GM19324 (cell line): ENCODE results near the gene E2F4.

Source experiments
- ATAC-seq: cut with Tn5 transposase; IDR thresholded peaks from one replicate; pipeline ENCODE4 v1.9.1; 2021; ENCODE audit warnings: mild to moderate bottlenecking, moderate library complexity; ENCODE audit not compliant: unreplicated experiment, low FRiP score

Gene E2F4

DNA sequence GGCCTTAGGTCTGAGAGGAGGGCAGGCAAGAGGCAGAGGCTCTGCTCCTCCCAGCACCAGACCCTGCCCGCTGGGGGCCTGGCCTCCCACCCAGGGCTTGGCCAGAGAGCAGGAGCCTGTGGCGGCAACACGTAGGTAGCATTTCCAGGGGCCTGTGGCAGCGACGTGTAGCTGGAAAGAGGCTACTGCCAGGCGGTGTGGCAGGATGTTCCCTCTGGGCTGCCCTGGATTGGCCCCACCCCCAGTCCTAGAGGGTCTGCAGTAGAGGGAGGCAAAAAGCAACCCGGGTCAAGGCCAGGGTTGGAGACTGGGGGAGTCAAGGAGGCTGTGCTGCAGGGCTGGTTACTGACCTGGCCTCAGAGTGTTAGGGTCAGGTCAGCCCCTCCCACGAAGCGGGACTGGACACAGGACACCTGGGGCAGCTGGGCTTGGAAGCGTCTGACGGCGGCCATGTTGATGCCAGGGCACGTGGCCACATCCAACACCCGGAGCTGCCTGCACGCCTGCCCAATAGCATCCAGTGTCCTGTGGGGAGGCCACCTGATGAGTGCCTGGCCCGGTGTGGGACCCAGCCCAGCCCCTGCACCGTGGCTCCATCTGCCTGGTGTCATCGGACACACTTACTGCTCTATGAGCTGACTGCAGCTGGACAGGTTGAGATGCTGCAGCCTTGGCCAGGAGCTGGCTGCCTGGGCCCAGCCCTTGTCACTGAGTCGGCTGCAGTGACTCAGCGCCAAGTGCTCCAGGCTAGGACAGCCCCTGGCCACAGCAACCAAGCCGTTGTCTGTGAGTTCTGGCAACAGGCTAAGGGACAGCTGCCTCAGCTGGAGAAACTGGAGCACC is 15.5 kb downstream of the E2F4 start:
- no peak for ATAC-seq

DNA sequence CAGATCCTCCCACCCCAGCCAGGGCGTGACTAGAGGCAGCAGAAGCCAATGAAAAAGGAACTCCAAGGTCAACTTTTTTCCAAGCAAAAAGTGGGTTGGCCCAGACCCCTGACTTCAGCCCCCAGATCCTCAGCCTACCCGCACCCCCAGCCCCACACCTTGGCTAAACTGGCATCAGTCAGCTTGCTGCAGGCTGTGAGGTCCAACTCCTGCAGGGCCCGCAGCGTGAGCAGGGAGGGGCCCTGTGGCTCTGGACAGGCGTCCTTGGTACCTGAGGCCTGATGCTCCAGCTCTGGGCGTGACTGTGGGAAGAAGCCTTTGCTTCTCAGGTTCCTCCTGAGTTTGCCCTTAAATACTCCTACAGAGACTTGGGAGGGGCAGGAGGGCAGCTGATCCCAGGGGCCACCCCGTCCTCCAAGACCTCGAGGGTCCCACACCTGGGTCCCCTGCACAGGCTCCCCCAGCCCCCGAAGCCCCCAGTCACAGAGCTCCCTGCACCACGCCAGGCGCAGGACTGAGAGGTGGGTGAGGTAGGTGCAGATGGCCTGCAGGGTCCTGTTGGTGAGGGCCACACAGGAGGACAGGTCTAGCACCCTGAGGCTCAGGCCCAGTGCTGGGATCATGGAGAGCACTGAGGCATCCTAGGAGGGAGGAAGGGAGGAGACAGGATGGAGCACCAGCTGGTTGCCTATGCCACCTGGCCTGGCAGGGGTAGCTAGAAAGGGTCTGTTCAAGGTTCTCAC is 16.4 kb downstream of the E2F4 start:
- ATAC-seq = no peak

DNA sequence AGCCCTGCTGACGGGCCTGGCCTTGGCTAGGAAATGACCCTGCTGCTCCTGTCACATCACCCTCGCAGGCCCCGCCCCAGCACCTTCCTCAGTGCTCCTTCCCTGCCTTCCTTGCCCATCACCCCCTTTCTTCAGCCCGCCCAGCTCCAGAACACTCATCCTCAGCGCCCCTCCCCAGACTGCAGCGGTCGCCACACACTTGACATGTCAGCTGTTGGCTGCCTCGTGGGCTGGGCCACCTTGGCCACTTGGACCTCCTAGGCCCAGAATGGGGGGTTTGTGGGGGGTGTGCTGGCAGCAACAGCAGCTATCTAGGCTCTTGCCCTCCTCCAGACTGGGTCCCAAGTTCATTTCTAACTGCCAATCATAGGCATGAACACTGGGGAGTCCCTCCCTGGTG is 17.6 kb downstream of the E2F4 start:
- ATAC-seq = no peak

DNA sequence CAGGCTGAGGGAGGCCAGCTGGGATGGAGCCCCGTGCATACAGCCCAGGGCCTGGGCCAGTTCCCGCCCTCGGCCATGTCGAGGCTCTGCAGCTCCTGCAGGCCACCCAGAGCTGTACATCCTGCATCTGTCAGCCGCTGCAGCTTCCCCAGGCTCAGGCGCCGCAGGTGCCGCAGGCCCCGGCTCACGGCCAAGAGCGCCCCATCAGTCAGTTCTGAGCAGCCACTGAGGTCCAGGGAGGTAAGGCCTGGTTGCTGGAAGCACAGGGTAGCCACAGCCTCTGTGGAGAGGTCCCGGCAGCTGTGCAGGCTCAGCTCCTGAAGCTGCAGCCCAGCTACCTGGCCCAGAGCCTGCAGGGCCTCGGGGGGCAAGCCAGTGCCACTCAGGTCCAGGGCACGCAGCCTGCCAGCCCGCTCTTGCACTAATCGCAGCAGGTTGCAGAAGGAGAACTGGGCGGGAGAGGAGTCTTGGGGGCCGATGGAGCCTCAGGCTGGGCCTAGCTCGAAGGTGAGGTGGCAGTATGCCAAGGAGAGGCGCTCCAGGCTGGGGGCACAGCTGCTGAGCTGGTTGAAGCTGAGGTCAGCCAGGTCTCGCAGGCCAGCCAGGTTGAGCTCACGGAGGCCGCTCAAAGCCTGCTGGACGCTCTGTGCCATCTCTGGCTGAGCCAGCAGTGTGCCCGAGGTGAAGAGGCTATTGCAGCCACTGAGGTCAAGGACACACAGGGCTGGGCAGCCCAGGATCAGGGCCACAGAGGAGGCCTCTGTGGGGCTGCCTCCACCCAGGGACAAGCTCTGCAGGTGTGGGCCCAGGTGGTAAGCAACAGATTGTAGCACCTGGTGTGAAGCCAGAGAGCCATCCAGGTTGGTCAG is 18.3 kb downstream of the E2F4 start:
- no peak for ATAC-seq

DNA sequence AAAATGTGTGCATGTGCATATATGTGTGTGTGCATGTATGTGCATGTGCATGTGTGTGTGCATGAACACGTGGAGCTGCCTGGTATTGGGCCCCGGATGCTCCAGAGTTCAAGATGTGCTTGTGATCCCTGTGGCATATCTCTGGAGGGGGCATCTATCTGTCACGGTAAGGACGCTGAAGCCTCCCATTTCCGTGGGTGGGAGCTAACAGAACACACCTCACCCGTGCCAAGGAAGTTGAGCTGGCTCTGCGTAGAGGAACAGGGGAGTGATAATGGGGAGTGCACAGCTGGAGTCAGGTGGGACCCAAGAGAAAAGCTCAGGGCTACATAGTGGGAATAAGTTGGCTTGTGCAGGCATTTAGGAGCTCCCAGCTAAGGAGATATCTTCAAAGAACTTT is 19.7 kb downstream of the E2F4 start:
- ATAC-seq = no peak

DNA sequence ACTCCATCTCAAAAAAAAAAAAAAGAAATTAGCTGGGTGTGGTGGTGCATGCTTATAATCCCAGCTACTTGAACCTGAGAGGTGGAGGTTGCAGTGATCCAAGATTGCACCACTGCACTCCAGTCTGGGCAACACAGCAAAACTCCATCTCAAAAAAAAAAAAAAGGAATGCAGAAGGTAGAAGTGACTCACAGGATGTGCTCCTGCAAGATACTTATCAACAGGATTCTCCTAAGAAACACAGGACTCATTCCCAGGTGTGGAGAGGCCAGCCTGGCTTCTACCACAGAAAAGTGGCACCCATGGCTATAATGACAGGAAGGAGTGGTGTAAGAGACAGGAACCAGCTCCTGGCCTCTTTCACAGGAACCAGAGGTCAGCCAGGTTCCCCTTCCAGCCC is 20.8 kb downstream of the E2F4 start:
- ATAC-seq = no peak

DNA sequence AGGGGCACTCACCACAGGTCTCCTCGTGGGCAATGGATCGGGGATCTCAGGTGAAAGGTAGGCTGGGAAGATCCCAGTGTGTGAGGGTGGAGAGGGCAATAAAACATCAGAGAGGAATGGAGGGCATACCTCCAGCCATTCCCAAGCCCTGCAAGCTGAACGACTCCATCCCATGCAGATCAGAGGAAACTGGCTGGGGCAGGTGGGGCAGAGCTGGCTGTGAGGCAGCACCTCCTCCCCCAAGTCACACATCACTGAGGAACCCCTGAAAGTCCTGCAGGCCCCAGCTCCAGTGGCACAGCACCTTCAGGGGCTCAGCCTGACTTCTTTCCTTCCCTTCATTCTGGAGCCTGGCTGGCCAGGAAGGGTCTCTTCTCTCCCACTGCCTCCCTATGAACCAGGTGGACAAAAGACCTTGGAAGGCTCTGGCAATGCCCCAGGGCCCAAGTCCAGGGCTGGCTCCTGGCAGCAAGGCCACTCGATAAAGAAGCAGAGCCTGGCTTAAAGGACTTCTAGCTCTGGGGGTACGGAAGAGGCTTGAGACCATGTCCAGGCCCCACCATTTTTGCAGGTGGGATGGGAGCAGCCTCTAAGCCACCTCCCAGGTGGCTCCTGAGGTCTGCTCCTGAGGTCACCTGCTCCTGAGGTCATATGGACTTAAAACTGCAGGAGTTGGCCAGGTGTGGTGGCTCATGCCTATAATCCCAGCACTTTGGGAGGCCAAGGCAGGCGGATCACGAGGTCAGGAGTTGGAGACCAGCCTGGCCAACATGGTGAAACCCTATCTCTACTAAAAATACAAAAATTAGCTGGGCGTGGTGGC is 21.5 kb downstream of the E2F4 start:
- no peak for ATAC-seq

DNA sequence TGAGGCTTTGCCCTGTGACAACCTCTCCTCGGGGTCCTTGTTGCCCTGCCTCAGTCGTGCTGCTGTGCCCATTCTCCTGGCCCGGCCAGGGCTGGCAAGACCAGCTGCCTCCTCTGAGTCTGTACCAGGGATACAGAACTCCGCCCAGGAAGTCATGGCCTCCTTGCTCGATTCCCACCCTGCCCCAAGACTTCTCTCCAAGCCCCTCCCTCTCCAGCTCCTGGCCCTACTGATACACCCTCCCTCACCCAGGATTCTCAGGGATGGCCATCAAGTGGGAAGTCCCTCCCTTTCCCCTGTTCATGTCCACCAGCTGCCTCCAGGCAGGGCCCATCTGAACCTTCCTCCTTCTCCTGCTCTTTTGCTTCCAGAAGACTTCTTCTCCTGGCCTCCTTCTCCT is 23.8 kb downstream of the E2F4 start:
- ATAC-seq = no peak

DNA sequence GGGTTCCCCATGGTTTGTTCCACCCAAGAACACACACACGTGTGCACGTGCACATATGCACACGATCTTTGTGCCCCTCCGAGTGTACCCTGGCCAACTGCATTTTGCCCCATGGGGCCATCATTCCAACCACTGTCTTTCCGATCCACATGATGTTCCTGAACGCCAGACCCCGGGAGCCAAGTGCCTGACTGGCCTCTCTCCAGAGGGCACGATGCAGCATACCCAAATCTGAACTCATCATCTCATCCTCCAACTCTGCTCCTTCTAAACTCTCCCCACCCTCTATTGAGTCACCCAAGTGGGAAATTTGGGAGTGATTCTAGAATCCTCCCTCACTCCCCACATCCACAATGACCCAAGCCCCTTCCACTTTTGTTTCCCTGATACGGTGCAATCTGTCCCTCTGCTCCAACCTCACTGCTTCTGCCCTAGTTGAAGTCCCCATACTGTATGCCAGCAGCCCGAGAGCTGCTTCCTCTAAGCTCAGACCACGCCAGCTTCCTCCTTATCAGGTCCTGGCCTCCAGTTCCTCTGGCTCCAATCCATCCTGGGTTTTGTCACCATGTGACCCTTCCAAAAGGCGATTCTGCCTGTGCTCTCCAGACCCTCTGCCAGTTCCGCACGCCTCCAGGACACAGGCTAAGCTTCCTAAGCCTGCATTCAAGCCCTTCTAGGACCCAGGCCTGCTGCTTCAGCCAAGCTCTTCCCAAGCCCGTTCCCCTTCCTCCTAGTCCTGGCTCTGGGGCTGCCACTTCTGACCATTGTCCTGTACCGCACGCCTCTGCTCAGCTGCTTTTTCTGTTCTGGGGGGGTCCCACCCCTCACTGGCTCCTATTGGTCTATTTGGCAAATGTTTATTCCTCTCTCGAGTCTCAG is 24.9 kb downstream of the E2F4 start:
- no peak for ATAC-seq

DNA sequence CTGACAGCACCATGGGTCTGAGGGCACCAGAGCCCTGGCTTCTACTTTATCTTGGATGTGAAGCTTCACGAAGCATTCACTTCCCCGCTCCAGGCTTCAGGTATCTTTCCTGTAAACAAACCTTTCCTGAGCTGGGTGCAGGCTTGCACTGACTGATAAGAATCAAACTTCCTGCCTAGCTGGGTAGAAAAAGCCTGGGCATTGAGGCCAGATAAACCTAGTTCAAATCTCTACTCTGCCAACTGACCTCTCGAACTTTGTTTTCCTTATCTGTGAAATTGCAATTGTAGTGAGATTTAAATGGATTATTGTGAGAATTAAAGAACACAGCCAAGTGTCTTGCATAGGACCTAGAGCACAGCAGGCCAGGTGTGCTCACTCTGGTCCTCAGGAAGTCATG is 32.0 kb downstream of the E2F4 start:
- ATAC-seq = no peak

DNA sequence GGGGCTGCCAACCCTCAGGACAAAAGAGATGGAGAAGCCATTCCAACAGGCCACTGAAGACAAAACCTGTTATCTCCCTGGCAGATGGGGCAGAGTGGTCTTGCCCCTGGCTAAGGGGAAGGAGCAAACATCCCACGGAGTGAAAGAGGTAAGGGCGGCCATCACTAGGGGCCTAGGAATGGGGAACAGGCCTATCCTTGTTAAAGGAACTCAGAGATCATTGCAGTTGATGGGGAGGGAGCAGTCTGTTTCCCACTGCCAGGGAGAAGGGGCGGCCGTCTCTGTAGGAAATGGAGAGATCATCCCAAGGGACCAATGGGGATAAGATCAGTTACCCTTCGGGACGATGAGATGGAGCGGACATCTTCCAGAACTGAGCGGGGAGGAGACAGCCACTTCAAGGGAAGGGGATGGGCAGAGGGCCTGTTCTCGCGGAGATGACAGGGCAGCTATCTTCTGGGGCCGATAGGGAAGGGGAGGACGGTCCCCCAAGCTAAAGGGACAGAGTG is 34.4 kb downstream of the E2F4 start:
- ATAC-seq = no peak

DNA sequence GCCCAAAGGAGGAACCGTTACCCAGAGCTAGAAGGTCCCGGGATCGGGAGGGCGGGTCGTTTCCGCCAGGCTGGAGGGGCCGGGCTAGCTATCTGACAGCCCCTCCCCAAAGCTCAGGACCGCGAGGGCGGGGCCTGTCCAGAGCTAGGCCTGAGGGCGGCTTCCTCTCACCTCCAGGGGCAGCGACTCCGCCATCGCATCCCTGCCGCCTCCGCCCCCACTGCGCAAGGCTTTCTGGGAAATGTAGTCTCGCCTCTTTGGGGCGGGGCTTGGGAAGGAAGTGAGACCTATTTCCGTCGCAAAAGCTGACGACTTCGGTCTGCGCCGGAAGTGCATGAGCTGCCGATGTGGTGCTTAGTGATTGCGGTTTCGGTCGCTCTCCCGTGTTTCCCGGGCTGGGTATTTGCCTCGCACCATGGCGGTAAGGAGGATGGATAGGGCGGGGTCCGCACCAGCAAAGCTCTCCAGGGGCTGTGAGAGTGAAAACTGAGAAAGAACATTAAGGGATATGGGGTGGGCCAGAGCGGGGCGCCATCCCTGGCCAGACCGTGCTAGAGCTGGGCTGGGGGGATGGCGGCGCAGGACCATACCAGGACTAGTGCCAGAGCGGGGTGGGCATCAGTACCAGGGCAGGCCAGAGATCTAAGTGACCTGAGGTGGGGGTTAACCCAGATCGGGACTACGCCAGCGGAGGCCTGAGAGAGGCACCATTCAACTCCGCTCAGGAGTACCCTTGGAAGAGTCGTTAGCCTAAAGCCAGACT is 35.0 kb downstream of the E2F4 start, which contains the start of gene TMEM208:
Gene TMEM208, plus strand, starts transcription at position 327 of the 763 bp plus-strand sequence. Its CDS starts 89 bp downstream, at position 416.
- ATAC-seq = peak; percentile 94

DNA sequence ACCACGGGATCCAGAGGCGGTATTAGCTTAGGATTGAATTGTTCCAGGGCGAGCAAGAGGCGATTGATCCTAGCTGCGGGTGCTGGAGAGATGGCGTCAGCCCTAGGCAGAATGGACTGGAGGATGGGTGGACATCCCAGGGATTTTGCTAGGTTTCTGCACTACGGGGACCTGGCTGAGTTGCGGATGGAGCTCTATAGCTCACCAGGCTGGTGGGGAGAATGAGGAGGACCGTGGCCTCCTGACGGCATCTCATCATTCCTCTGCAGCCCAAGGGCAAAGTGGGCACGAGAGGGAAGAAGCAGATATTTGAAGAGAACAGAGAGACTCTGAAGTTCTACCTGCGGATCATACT is 35.6 kb downstream of the E2F4 start:
- ATAC-seq = no peak

DNA sequence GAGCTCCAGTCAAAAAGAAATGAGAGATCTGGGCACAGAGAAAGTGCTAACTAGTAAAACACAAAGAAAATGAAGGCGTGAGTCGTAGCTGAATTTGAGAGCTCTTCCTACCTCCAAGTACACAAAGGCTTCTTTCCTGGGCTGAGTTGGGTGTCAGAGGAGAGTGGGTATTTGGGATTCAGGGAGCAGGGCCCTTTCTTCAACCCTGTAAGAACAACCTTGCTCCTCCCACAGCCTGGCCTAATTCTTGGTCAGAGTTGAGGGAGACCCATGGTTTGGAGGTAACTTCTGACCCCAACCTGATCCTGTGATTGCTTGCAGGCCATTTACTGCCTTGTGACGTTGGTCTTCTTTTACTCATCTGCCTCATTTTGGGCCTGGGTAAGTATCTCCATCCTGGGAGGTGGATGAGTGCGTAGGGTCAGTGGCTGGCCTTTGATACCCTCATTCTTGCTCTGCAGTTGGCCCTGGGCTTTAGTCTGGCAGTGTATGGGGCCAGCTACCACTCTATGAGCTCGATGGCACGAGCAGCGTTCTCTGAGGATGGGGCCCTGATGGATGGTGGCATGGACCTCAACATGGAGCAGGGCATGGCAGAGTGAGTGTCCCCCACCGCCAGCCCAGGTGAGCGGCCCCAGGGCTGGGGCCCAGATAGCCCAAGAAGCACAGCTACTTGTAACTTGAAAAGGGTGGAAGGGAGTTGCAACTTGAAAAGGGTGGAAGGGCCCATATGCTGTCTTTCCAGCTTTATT is 36.3 kb downstream of the E2F4 start:
- ATAC-seq = no peak

DNA sequence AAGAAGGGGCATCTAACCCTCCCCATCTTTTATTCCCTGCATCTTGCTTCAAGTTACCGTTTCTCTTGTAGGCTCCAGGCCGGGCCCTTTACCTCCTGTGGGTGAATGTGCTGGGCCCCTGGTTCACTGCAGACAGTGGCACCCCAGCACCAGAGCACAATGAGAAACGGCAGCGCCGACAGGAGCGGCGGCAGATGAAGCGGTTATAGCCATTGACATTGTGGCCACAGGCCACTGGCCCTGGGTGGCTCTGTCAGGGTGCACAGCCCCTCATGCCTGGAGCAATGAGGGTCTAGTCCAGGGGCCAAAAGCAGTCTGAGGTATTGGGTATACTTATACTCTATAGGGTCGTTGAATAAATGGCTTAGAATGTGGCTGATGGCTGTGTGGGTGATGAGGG is 37.0 kb downstream of the E2F4 start:
- ATAC-seq = no peak

DNA sequence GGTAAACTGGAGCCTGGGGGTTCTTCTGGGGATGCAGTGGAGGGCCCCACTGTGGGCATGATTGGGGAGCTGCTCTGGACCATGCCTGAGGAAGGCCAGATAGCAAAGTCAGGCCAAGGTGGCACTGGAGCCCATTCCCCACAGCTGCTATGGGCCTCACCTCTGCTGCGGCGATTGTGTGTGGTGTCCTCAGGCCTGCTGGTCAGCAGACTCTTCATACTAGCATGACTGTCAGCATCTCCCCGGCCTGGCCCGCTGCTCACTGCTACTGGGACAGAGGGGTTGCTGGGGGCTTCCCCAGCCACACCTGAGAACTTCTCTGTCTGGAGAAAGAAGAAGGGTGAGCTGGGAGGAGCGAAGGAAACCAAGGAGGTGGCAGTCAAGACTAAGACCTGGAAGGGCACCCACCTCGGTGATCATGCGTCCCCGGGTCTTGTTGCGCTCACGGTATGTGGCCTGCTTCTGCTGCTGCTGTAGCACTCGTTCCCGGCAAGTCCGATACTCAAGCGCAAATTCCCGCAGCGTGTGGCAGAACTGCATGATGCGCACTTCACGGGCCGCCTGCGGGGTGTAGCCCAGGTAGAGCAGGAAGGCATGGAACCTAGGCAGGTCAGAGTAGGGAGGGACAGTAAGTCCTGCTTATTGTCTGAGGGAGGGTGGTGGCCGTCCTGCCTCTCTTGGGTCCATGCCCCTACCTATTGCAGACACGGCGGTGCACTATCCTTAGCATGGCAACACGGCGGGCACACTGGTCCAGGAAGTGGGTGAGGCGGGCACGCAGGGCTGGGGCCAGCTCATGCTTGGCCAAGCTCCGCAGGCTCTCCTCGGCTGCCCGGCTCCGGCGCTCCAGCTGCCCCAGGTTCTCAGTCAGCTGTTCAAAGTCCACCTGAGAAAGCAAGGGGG is 38.2 kb downstream of the E2F4 start:
- no peak for ATAC-seq
